Cardiac fibroblast (primary cell): ENCODE results near the gene JAKMIP1.
"Not testable (repeated sequence)": the region's sequence is repeated elsewhere in the genome, so short reads cannot be mapped to it uniquely, and the experiment has no call there.

Experiments
- DNase-seq, 2 donors: peaks; one replicate each; pipeline versions ENCODE4 v3.0.0 to v3.0.0-alpha.2; 2010; ENCODE audit warnings: low read depth in 2 of 2
- H3K4me3 ChIP-seq, 2 donors: replicated peaks in 1 of 2; 1 replicate in 1 of 2; 2 replicates in 1 of 2; pipeline ENCODE4 v1.5.1; 2011; ENCODE audit warnings: low read depth in 2 of 2, low read length in 2 of 2, mild to moderate bottlenecking in 2 of 2, moderate library complexity in 1 of 2
- CTCF ChIP-seq: IDR thresholded peaks from one replicate; pipeline ENCODE4 v1.5.1; 2011; ENCODE audit warnings: low read depth, mild to moderate bottlenecking, low read length, inconsistent platforms

The JAKMIP1 gene

DNA sequence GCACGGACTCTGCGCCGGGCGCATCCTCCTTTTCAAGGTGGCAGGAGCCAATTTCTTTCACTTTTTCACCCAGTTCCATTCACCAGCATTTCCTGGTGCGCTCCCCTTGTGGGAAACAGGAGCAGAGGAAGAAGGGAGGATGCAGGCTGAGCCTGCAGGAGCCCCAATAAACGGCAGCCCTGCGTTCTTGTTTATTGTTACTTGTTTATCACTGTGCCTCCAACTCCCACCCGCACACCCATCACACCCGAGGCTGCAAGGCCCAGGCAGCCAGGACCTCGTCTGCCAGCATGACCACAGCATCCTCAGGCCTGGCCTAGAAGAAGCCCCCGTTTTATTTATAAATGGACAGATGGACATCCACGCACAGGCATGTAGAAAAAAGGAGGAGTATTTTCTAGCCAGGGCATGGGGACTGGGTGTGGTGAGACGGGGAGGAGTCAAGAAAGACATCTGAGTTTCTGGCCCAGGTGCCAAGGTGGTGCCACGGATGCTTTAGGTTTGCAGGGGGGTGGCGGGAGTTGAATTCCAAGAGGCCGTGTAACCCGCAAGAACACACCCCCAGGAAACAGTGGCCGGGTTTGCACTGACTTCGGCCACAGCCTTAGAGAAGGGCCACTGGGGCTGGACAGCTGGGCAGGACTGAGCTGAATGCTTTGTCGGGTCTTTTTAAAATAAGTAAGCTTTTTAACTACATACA is 51.7 kb downstream of the JAKMIP1 start:
- DNase-seq = no peak
- H3K4me3 ChIP-seq = no peak overlapping the region
- no peak for TF ChIP-seq CTCF

GRCh38 chr4:6147441-6147840 is 52.9 kb downstream of the JAKMIP1 start:
- no peak overlapping the region for H3K4me3 ChIP-seq
- DNase-seq = no peak
- no peak for TF ChIP-seq CTCF

DNA sequence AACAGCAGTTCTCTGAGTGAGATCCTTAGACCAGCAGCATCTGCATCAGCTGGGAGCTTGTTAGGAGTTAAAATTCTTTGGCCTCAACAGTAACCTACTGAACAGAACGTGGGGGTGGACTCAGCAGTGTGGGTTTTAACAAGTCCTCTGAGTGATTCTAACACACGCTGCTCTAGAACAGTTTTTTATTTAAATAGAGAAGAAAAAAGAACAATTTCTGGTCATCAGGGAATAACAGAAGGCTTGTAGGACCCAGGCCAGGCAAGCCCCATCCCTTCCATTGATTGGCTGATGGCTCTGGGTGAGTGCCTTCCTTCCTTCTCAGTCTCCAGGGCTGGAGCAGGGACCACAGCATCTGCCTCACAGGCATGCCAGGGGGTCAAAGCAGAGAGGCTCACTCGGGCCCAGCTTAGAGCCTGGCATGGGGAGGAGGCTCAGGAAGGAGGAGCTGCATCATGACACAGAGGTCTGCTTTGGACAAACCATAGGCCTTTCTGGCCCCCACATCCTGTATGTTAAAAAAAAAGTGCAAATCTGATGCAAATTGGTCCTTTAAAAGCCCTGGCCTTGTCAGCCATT is 56.7 kb downstream of the JAKMIP1 start:
- H3K4me3 ChIP-seq = no peak overlapping the region
- no peak for DNase-seq
- TF ChIP-seq CTCF = no peak

- no peak overlapping the region for H3K4me3 ChIP-seq
- TF ChIP-seq CTCF = no peak
- DNase-seq = no peak
These were observed 57.3 kb downstream of the JAKMIP1 start for GRCh38 chr4:6142935-6143602.

DNA sequence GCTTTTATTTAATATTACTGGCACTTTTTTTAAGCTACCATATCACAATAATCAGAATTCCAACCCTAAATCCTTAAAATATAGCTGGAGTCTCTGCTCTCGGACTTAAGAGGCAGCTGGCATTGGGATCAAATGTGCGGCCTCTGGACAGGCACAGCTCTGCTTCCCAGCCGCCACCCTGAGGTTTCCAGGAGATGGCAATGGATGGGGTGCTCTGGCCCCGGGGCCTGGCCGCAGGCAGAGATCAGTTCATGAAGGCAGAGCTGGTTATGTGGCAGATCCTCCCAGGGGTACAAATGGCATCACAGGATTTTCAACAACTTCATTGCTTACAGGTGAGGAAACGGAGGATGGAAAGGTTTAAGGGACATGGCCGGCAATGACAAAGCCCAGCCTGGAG is 57.8 kb downstream of the JAKMIP1 start:
- no peak for DNase-seq
- TF ChIP-seq CTCF = no peak
- H3K4me3 ChIP-seq = no peak overlapping the region

GRCh38 chr4:6141554-6141953 is 58.8 kb downstream of the JAKMIP1 start:
- no peak overlapping the region for H3K4me3 ChIP-seq
- DNase-seq = no peak
- no peak for TF ChIP-seq CTCF

GRCh38 chr4:6141021-6141420 is 59.3 kb downstream of the JAKMIP1 start:
- not testable (repeated sequence) for DNase-seq, H3K4me3 ChIP-seq
